Mononuclear cell (primary cell): Measurements from ENCODE around the gene CEP76. TPM values are rescaled to one million over a fixed set of nuclear protein-coding genes. Genes with fewer than 3 reads are reported as not detected.
"Not testable (repeated sequence)": the region's sequence is repeated elsewhere in the genome, so short reads cannot be mapped to it uniquely, and the experiment has no call there.

Experiments
- H3K27me3 ChIP-seq: 2 replicates; pipeline ENCODE4 v1.6.0; 2011; ENCODE audit warnings: low read length, control low read depth; ENCODE audit not compliant: insufficient read depth
- H3K4me1 ChIP-seq: 2 replicates; pipeline ENCODE4 v1.5.1; 2011; ENCODE audit warnings: mild to moderate bottlenecking, low read length, control low read depth; ENCODE audit not compliant: insufficient read depth
- H3K4me3 ChIP-seq: 2 replicates; pipeline ENCODE4 v1.5.1; 2011; ENCODE audit warnings: mild to moderate bottlenecking, low read length, moderate library complexity
- H3K9me3 ChIP-seq: 2 replicates; pipeline ENCODE4 v1.5.1; 2011; ENCODE audit warnings: low read depth, mild to moderate bottlenecking, control low read depth, low read length
- total RNA-seq: library from RNA; depleted of rRNA; stranded (reverse); fragments of >200 nt; gene quantifications from one replicate; pipeline ENCODE4 v1.2.3, GENCODE V29; 2012

The CEP76 gene
- total RNA-seq, 1 donor = 9.6 TPM

GRCh38 chr18:12640881-12641200, 61.7 kb downstream of the CEP76 start:
- Histone ChIP-seq H3K4me1 (no peaks in the 10 kb centered on the region), H3K9me3 (no peaks in the 10 kb centered on the region), H3K27me3 (no peaks in the 10 kb centered on the region), H3K4me3 (no peak overlapping the region)

- Histone ChIP-seq H3K4me1 (no peaks in the 10 kb centered on the region), H3K4me3 (no peak overlapping the region), H3K9me3 (no peaks in the 10 kb centered on the region), H3K27me3 (no peaks in the 10 kb centered on the region)
Observed at GRCh38 chr18:12639990-12640880, 62.3 kb downstream of the CEP76 start.

GRCh38 chr18:12638644-12639124, 63.8 kb downstream of the CEP76 start:
- H3K27me3 ChIP-seq = no peaks in the 10 kb centered on the region
- no peaks in the 10 kb centered on the region for H3K9me3 ChIP-seq
- H3K4me3 ChIP-seq = no peak overlapping the region
- no peaks in the 10 kb centered on the region for H3K4me1 ChIP-seq

DNA sequence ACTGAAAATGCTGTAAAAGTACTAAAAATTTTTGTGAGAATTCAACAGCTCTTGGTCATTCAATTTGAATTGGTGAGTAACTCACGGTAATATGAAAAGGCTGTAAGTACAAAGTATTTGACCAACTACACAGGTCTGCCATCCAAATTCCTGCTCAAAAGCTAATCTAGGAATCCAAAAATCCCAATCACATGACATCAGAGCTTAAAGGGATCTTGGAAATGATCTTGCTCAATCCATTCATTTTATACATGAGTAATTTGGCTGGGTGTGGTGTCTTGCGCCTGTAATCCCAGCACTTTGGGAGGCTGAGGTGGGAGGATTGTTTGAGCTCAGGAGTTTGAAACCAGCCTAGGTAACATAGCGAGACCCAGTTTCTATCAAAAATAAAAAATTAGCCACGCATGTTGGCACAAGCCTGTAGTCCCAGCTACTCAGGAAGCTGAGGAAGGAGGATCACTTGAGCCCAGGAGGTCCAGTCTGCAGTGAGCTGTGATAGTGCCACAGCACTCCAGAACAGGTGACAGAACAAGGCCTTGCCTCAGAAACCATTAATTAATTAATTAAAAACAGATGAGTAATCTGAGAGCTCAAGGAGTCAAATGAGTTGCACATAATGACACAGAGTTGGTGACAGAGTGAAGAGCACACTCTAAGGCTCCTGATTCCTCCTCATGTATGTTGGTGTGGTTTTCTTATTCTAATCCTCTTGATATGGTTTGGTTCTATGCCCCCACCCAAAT, 64.5 kb downstream of the CEP76 start:
- Histone ChIP-seq H3K27me3 (no peaks in the 10 kb centered on the region), H3K9me3 (no peaks in the 10 kb centered on the region), H3K4me3 (no peak overlapping the region), H3K4me1 (no peaks in the 10 kb centered on the region)

GRCh38 chr18:12637393-12637792, 65.1 kb downstream of the CEP76 start:
- Histone ChIP-seq H3K4me1 (no peaks in the 10 kb centered on the region), H3K27me3 (no peaks in the 10 kb centered on the region), H3K4me3 (no peak overlapping the region), H3K9me3 (no peaks in the 10 kb centered on the region)

DNA sequence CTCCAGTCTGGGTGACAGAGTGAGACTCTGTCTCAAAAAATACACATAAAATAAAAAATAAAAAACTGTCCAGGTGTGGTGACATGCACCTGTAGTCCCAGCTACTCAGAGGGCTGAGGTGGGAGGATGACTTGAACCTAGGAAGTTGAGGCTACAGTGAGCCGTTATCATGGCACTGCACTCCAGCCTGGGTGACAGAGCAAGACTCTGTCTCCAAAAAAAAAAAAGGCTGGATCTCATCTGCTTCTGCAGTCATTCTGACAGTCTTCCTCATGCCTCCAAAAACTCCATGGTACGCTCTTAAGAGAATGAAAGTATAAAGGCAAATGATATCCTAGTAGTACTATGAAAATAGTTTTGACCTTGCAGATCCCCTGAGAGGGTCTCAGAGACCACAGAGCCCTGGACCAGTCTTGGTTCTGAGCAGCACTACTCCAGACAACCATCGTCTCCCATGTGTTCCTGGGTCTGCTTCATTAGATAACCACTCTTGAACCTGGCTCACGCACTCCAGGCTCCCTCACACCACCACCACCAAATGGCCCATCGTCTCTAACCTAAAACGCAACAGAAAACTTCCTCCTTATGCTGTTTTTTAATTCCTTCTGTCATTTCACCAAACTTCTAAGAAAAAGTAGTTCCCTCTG, 70.6 kb downstream of the CEP76 start:
- no peaks in the 10 kb centered on the region for H3K4me1 ChIP-seq
- H3K9me3 ChIP-seq = no peaks in the 10 kb centered on the region
- no peak overlapping the region for H3K4me3 ChIP-seq
- no peaks in the 10 kb centered on the region for H3K27me3 ChIP-seq

DNA sequence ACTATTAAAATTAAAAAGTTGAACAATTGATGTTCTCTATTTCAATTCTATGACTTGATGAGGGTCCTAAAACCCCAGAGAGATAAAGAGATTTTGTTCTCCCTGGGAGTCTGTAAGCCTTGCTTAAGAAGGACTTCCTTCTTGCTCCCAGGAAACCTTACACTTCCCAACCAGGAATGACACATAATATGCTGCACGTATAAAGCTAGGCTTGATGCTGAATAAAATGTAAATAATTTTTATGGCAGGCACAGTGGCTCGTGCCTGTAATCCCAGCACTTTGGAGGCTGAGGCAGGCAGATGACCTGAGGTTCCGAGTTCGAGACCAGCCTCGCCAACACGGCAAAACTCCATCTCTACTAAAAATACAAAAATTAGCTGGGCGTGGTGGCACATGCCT, 72.4 kb downstream of the CEP76 start:
- Histone ChIP-seq H3K4me1 (no peaks in the 10 kb centered on the region), H3K4me3 (no peak overlapping the region), H3K27me3 (no peaks in the 10 kb centered on the region), H3K9me3 (no peaks in the 10 kb centered on the region)

- Histone ChIP-seq H3K27me3 (no peaks in the 10 kb centered on the region), H3K4me3 (no peak overlapping the region), H3K4me1 (no peaks in the 10 kb centered on the region), H3K9me3 (no peaks in the 10 kb centered on the region)
Observed at GRCh38 chr18:12628706-12629702, 73.5 kb downstream of the CEP76 start.

GRCh38 chr18:12627199-12627598, 75.3 kb downstream of the CEP76 start:
- H3K4me1 ChIP-seq, H3K9me3 ChIP-seq, H3K27me3 ChIP-seq, H3K4me3 ChIP-seq: not testable (repeated sequence)

- H3K4me1 ChIP-seq = no peaks in the 10 kb centered on the region
- peaks cover 2% of the 10 kb centered on the region for H3K27me3 ChIP-seq
- no peaks in the 10 kb centered on the region for H3K9me3 ChIP-seq
- no peak overlapping the region for H3K4me3 ChIP-seq
Observed at GRCh38 chr18:12625241-12625640, 77.3 kb downstream of the CEP76 start.

Other genes with a start within 250 kb of the CEP76 start
- gene SPIRE1, start 44.6 kb downstream of the CEP76 start, total RNA-seq = 5.0 TPM
- 88.1 TPM for gene PSMG2, start 319 bp upstream of the CEP76 start, total RNA-seq
- 63.1 TPM for gene PTPN2, start 181.5 kb upstream of the CEP76 start, total RNA-seq
- gene SEH1L, start 245.3 kb upstream of the CEP76 start, total RNA-seq = 17.1 TPM